IMR-90 (cell line): ENCODE data around the gene FAM78A.

ENCODE experiments used
- RAD21 ChIP-seq: IDR thresholded peaks from 2 replicates; pipeline ENCODE4 v1.6.1; 2012; ENCODE audit warnings: low read length, improper control_type of control experiment
- TF ChIP-seq, protein P1 (sequence below): conservative IDR thresholded peaks from 2 replicates; pipeline ENCODE4 v1.5.1; 2012; ENCODE audit warnings: mild to moderate bottlenecking, low read depth, low read length, improper control_type of control experiment

DNA sequence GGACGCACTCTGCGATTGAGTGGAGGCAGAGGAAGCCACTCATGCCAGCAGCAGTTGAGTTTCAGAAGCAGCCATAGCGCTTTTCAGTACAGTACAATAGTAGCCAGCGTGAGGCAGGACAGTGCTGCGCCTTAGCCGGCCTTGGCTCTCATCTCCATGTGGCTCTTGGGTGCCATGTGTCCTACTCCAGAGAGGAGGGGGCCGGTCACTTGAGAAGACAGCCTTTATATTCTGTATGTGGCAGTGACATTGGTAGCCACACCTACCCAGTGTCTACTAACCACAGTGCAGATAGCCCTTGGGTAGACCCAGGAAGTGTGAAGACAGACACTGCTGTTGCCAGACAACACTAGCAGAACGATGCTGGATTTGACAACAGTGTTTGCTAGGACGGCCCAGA lies 42.3 kb downstream of the FAM78A start:
- TF ChIP-seq, protein P1, sequence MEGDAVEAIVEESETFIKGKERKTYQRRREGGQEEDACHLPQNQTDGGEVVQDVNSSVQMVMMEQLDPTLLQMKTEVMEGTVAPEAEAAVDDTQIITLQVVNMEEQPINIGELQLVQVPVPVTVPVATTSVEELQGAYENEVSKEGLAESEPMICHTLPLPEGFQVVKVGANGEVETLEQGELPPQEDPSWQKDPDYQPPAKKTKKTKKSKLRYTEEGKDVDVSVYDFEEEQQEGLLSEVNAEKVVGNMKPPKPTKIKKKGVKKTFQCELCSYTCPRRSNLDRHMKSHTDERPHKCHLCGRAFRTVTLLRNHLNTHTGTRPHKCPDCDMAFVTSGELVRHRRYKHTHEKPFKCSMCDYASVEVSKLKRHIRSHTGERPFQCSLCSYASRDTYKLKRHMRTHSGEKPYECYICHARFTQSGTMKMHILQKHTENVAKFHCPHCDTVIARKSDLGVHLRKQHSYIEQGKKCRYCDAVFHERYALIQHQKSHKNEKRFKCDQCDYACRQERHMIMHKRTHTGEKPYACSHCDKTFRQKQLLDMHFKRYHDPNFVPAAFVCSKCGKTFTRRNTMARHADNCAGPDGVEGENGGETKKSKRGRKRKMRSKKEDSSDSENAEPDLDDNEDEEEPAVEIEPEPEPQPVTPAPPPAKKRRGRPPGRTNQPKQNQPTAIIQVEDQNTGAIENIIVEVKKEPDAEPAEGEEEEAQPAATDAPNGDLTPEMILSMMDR, result no peak
- no peak for TF ChIP-seq RAD21
